AG04450 (cell line): ENCODE measurements around the gene RNGTT. TPM values are rescaled to one million over a fixed set of nuclear protein-coding genes. Genes with fewer than 3 reads are reported as not detected.

ENCODE experiments used
- CTCF ChIA-PET: fragments of 300-600, 350-600 bp; formaldehyde crosslinking; extraction: SDS; loops from one replicate; lab custom pipeline; 2022; ENCODE audit warnings: antibody characterized with exemption, inconsistent platforms; lab: Charles Lee
- POLR2A ChIA-PET: fragments of 350-600 bp; formaldehyde crosslinking; extraction: SDS; loops from one replicate; lab custom pipeline; 2021; ENCODE audit warnings: antibody characterized with exemption, inconsistent platforms; lab: Yijun Ruan, JAX
- DNase-seq: peaks from one replicate; pipeline ENCODE4 v3.0.0-alpha.2; 2011; ENCODE audit warnings: low read depth, low spot score
- H3K27ac ChIP-seq: one replicate; pipeline ENCODE4 v1.5.1; 2012; ENCODE audit warnings: low read depth, low read length, control low read depth
- H3K27me3 ChIP-seq: one replicate; pipeline ENCODE4 v1.6.0; 2012; ENCODE audit warnings: low read length; ENCODE audit not compliant: control insufficient read depth, insufficient read depth
- H3K4me3 ChIP-seq: 2 replicates; pipeline ENCODE4 v1.5.1; 2011; ENCODE audit warnings: mild to moderate bottlenecking, low read depth, low read length, control low read depth
- H3K9me3 ChIP-seq: 2 replicates; pipeline ENCODE4 v1.5.1; 2012; ENCODE audit warnings: low read length; ENCODE audit not compliant: control insufficient read depth, insufficient read depth
- CTCF ChIP-seq: IDR thresholded peaks from 2 replicates; pipeline ENCODE4 v1.5.1; 2011; ENCODE audit warnings: low read depth, low read length, control low read depth, inconsistent platforms
- polyA plus RNA-seq: library from polyadenylated mRNA; depleted of rRNA; stranded (reverse); fragments of >200 nt; gene quantifications from 2 replicates; pipeline ENCODE4 v1.2.3, GENCODE V29; 2011

Gene RNGTT
- polyA plus RNA-seq, 1 experiment = 11.2 TPM

GRCh38 chr6:88864359-88865054, 98.9 kb downstream of the RNGTT start:
- no peak for TF ChIP-seq CTCF
- CTCF ChIA-PET = no interaction called here
- Histone ChIP-seq H3K9me3 (no peaks in the 10 kb centered on the region), H3K27me3 (no peaks in the 10 kb centered on the region), H3K4me3 (no peak overlapping the region), H3K27ac (no peak overlapping the region)
- no peak for DNase-seq
- POLR2A ChIA-PET = no interaction called here

- H3K9me3 ChIP-seq = no peaks in the 10 kb centered on the region
- no peaks in the 10 kb centered on the region for H3K27me3 ChIP-seq
- no peak overlapping the region for H3K4me3 ChIP-seq
- ChIA-PET POLR2A (no interaction called here), CTCF (interaction anchor here (1.0 to 1.5 kb wide), 2 partner anchors 10 to 11 kb away, joined by 3 to 7 read pairs; no protein-coding TSS in a partner anchor)
- TF ChIP-seq CTCF = no peak
- H3K27ac ChIP-seq = no peak overlapping the region
- no peak for DNase-seq
Observed at GRCh38 chr6:88860310-88860709, 103.1 kb downstream of the RNGTT start.

GRCh38 chr6:88858455-88858854, 105.0 kb downstream of the RNGTT start:
- ChIA-PET POLR2A (no interaction called here), CTCF (interaction anchor here (1.2 to 1.6 kb wide), 2 partner anchors 10 to 12 kb away, joined by 4 to 5 read pairs; no protein-coding TSS in a partner anchor)
- H3K9me3 ChIP-seq = no peaks in the 10 kb centered on the region

GRCh38 chr6:88856566-88856965, 106.9 kb downstream of the RNGTT start:
- CTCF ChIA-PET = interaction anchor here (0.8 to 3.8 kb wide), 5 partner anchors 12 to 927 kb away, joined by 3 to 20 read pairs (median 3); no protein-coding TSS in a partner anchor
- POLR2A ChIA-PET = no interaction called here
- no peak for TF ChIP-seq CTCF
- Histone ChIP-seq H3K4me3 (no peak overlapping the region), H3K27ac (no peak overlapping the region), H3K27me3 (no peaks in the 10 kb centered on the region), H3K9me3 (no peaks in the 10 kb centered on the region)
- DNase-seq = no peak

More at GRCh38 chr6:88858455-88858854, 105.0 kb downstream of the RNGTT start:
- H3K27me3 ChIP-seq = no peaks in the 10 kb centered on the region
- no peak for DNase-seq
- TF ChIP-seq CTCF = no peak
- no peak overlapping the region for H3K4me3 ChIP-seq
- H3K27ac ChIP-seq = no peak overlapping the region

GRCh38 chr6:88855541-88856147, 107.8 kb downstream of the RNGTT start:
- CTCF ChIA-PET = interaction anchor here (0.7 to 3.8 kb wide), 5 partner anchors 12 to 925 kb away, joined by 3 to 20 read pairs (median 4); no protein-coding TSS in a partner anchor
- no peak for TF ChIP-seq CTCF
- H3K9me3 ChIP-seq = no peaks in the 10 kb centered on the region
- no peak for DNase-seq
- no peak overlapping the region for H3K27ac ChIP-seq
- POLR2A ChIA-PET = no interaction called here
- no peaks in the 10 kb centered on the region for H3K27me3 ChIP-seq
- H3K4me3 ChIP-seq = no peak overlapping the region
